ENCODE measurements around the gene CIAO2A.

DNA sequence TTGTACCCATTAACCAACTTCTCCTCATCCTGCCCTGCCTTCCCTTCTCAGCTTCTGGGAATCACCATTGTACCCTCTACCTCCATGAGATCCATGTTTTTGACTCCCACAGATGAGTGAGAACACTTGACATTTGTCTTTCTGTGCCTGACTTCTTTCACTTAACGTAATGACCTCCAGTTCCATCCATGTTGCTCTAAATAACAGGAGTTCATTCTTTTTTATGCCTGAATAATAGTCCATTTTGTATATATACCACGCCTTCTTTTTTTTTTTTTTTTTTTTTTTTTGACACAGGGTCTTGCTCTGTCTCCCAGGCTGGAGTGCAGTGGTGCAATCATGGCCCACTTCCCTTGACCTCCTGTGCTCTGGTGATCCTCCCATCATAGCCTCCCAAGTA lies 8.9 kb upstream of the CIAO2A start:
- TF ChIP-seq, protein P1, sequence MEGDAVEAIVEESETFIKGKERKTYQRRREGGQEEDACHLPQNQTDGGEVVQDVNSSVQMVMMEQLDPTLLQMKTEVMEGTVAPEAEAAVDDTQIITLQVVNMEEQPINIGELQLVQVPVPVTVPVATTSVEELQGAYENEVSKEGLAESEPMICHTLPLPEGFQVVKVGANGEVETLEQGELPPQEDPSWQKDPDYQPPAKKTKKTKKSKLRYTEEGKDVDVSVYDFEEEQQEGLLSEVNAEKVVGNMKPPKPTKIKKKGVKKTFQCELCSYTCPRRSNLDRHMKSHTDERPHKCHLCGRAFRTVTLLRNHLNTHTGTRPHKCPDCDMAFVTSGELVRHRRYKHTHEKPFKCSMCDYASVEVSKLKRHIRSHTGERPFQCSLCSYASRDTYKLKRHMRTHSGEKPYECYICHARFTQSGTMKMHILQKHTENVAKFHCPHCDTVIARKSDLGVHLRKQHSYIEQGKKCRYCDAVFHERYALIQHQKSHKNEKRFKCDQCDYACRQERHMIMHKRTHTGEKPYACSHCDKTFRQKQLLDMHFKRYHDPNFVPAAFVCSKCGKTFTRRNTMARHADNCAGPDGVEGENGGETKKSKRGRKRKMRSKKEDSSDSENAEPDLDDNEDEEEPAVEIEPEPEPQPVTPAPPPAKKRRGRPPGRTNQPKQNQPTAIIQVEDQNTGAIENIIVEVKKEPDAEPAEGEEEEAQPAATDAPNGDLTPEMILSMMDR (conservative IDR thresholded peaks at IDR 0.05; ENCODE audit: low read length) = no peak
- no peak for TF ChIP-seq EZH2phosphoT487 (IDR thresholded peaks at IDR 0.05; ENCODE audit: borderline replicate concordance)
